Skin epidermis (tissue), 12 donors: ENCODE measurements around the gene POLD4.
A peak's percentile ranks its signal among the peaks of the same experiment; 100 is the strongest.

Experiments used
- H3K27ac ChIP-seq, 21 experiments: fragments of 200-600 bp; sonication (generic) in 11 of 21; one replicate each; pipeline ENCODE4 v1.5.0; 2020; ENCODE audit warnings: mild to moderate bottlenecking in 3 of 21, inconsistent platforms in 2 of 21, moderate library complexity in 2 of 21
- H3K4me3 ChIP-seq, 7 experiments: fragments of 200-600 bp; sonication (generic) in 2 of 7; one replicate each; pipeline ENCODE4 v1.5.0; 2020; ENCODE audit warnings: inconsistent platforms in 2 of 7, mild to moderate bottlenecking in 2 of 7, moderate library complexity in 1 of 7

The POLD4 gene

DNA sequence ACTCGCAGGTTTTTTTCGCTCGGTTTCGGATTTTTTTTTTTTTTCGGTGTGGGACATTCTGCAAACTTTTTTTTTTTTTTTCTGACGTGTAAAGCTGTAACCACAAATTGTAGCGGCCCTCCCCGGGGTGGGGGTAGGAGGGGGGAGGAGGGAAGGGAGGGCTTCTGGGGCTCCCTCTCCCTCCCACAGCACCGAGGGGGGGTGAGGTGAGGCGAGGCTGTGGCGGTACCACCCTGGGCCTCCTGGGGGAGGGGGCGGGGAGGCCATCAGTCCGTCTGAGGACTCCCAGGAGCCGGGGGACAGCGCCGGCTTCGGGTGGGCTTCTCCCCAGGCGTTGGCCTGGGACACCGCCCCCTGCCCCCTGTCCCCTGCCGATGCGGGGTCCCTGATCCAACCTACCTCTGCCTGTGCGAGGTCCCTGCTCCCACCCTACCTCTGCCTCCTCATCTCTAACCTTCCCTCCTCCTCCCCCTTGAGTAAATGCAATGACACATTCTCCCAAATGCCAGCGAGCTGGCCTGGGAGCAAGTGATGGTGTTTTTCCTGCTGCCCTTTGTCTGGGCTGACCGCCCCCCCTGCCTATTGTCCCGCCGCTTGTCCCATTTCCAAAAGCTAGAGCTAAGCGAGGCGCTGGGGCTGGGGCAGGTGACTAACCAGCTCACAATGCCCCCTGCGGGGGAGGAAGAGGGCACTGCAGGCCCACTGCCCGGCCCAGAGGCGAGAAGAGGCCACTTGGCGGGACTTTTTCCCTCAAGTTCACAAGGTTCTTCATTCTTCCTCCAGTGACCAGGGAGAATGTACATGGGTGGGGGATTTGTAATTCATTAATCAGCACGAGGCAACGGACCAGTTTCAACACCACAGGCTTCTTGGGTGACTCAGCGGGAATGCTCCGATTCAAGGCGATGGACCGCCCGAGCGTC, 20.6 kb upstream of the POLD4 start:
- peak overlapping the region; percentile 65 to 91 (median 76) for H3K4me3 ChIP-seq
- peak overlapping the region in 20 of 21 experiments; percentile 81 to 99 (median 94) for H3K27ac ChIP-seq

DNA sequence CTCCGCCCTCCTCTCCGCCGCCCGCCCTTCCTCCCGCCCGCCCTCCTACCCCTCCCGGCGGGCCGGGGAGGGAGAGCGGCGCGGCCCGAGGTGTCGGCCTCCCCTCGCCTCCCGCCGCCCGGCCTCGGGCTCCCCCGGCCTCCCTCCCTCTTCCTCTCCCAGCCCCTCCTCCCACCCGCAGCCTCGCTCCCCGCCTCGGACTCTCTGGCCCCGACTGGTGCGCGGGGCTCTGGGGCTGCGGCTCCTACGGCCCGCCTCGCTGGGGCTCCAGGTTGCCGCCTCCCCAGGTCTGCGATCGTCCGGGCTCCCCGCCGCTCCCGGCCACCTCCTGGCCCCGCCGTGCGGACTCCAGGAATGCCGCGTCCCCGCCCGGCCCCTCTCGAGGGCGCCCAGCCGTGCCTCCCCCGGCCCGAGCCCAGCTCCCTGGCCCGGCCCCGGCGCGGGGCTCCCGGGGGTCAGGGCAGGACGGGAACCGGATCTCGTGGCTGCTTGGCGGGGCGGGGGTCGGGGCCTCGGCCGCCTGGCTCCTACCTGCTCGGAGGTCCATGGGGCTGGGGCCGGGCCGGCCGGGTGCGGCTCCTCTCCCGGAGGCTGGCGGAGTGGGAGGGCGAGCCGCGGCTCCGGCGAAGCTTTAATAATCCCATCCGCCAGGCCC, 19.8 kb upstream of the POLD4 start, which contains the start of gene CLCF1:
Gene CLCF1, minus strand, starts transcription at position 606 of the 655 bp plus-strand sequence. Its CDS starts 59 bp downstream, at position 547.
- Histone ChIP-seq H3K27ac (peak within 1 kb of the TSS; percentile 81 to 99 (median 93)), H3K4me3 (peak within 1 kb of the TSS; percentile 65 to 91 (median 76))

DNA sequence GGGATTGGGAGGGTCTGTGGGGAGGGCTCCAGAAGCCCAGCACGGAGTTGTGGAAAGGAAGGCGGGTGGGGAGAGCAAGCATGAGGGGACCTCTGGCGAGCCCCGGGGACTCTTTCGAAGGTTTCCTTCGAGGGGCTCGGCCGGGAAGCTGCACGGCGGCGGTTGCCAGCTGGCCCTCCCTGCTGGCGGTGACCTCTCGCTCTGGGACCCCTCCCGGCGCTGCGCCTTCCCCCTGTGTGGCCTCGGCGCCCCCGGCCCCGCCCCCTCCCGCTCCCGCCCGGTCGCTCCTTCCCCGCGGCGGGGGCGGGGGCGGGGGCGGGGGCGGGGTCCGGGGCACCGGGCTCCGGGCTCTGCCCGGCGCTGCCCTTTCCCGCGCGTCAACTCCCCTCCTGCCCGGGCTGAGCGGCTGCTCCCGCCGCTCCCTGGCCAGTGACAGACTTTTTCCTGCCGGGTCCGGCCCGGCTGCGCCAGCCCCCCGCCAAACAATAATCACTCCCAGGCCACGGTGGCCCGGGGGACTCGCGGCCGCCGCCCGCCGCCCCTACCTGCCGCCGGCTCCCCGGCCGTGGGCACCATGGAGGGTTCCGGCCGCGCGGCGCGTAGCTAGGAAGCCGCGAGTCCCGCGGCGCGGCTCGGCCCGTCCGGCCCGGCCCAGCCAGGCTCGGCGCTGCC, 19.1 kb upstream of the POLD4 start:
- Histone ChIP-seq H3K4me3 (peak overlapping the region; percentile 65 to 91 (median 76)), H3K27ac (peak overlapping the region; percentile 81 to 99 (median 93))

DNA sequence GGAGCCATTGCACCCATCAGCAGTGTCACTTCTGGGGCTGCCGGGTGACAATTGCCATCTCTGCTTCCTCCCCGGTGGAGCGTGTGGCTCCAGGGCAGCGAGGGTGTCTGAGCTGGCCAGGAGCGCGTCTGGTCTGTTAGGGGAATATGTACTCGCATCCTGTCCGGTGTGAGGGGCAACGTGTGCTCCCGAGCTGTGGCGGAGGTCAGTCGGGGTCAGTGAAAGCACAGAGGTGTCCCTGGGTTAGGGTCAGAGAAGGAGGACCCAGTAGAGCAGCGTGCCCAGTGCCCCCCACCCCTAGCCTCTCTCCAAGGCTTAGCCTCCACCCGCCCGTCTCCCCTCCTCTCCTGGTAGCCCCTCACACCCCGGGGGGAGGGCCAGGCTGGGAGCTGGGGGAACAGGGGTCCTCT, 18.6 kb upstream of the POLD4 start:
- Histone ChIP-seq H3K4me3 (peak overlapping the region; percentile 65 to 91 (median 76)), H3K27ac (peak overlapping the region in 17 of 21 experiments; percentile 81 to 99 (median 93))

DNA sequence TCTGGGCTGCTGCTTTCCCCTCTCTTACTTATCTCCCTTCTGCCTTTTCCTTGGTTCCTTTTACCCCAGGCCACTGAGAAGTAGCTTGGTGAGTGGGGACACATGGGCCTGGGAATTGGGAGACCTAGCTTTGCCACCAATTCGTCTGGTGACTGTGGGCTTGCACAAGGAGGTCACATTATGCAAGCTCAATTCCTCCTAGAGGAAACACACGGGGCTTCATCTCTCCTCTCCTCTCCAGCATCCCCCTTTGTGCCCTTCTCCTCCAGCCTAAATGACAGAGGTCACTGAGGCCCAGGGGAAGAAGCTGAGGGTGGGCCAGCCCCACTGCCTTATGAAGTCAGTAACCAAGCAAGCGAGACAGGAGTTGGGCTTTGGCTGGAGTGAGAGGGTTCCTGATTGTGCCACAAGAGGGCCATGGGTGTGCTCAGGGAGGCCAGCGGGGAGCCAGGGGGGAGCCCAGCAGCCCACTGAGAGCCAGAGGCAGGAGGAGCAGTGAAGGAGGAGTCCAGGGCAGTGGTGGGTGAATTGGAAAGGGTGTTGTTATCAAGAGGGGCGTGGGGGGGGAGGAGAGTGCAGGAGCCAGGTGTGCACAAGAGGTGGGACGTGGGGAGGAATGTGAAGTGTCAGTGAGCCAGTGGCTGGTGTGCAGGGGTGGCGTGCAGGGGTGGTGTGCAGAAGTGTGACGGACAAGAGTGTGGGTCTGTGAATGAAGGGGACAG, 18.0 kb upstream of the POLD4 start:
- Histone ChIP-seq H3K27ac (peak overlapping the region in 12 of 21 experiments; percentile 5 to 99 (median 94)), H3K4me3 (peak overlapping the region in 2 of 7 experiments; percentile 76 to 79)

DNA sequence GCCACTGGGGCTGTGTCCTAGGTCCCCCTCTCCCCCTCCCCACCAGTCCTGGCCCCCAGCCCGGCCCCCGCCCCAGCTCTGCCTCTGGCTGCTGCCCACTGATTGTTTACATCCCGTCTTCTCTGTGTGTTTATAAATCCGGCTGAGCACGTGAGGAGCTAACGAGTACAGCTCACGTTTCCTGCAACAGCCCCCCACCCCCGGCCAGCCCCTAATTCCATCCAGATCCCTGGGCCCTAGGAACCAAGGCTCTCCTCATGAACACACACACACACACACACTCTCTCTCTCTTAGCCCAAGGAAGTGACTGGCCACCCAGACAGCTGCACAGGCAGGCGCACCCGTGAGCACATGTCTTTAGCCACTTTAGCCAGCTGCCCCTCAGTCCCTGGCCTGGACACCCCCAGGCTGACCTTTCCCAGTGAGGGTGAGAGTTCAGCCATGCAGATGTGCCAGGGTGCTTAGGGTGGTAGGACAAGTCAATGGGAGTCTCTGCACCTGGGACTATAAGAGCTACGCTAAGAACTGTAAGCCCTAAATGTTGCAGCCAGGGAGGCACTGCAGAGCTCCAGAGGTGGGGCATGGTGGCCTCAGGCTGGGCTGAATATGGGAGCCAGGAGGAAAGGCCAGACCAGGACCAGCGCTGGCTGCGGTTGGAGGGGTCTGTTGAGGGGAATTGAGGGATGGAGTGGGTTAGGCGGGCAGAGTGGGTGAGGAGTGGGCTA, 17.2 kb upstream of the POLD4 start:
- Histone ChIP-seq H3K4me3 (no peak overlapping the region), H3K27ac (peak overlapping the region in 5 of 21 experiments; percentile 5 to 98 (median 93))

DNA sequence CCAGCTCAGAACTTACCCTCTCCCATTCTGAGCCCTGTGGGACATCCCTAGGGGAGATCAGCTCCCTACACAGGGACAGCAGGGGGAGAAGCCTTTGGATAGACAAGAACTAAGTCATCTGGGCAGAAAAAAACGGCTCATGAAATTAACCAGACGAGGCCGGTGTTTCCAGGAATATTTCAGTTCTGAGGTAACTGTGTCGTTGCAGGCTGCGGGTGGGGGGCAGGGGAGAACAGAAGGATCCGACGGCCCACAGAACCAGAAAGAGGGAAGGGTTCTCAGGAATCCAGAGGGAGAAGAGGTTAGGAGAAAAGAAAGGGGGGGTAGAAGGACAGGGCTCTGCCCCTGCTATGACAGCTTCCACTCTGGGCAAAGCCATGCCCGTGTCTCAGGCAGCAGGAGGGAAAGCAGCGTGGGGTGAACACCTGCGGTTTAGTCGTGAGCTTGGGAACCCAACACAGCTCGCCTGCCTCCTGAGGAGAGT, 16.5 kb upstream of the POLD4 start:
- peak overlapping the region in 3 of 21 experiments; percentile 5 to 96 (median 37) for H3K27ac ChIP-seq
- H3K4me3 ChIP-seq, result no peak overlapping the region

DNA sequence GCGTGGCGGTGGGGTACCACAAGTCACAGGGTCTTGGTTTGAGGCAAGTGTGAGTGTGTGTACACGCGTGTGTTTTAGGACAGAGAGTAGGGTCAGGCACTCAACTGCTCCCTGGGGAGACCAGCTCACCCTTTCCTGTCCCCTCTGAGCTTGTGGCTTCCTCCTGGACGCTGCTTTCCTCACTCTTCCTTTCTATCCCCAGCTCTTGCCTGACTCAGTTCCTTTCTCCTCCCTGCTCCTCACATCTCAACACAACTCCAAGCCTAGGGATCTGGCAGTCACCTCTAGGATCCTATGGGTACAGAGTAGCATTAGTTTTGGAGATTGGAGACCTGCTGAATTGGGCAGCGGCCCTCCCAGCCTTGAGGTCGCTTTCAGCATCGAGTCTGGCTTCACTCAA, 15.9 kb upstream of the POLD4 start:
- no peak overlapping the region for H3K4me3 ChIP-seq
- peak overlapping the region in 2 of 21 experiments; percentile 5 to 96 for H3K27ac ChIP-seq

DNA sequence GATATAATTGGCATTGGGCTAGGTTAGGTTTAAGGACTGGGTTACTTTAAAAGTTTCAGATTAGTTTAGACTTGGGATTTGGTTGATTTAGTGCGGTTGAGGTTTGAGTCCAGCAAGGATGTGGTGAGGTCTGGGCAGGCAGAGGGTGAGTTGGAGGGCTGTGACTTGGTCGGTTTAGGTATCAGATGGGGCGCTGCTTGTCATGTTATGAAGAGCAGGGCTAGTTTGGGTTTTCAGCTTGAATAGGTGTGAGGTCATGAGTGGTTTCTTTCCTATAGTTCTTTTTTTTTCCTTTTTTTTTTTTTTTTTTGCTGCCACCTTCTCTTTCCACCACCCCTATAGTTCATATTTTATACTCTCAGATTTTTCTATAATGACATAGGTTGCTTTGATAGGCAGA, 15.3 kb upstream of the POLD4 start:
- Histone ChIP-seq H3K4me3 (no peak overlapping the region), H3K27ac (peak overlapping the region in 2 of 21 experiments; percentile 59 to 77)

DNA sequence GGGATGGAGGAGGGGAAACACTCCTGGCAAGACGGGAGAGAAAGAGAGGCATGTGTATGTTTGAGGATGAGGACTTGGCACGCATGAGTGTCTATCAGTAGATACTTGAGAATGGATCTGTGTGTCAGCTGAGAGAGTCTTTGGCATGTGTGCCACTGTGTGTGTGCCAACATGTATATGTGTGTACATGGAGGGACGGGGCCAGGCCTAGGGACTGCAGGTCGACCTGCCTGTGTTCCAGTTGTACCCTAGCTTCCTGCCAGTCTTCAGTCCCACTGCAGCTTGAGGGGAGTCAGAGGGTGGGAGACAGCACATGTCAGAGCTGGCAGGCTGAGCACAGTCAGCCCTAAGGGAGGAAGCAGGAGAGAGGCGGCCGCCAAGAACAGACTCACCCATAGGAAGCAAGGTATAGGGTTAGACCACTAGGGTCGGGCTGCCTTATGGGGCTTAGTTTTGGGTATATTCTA, 14.4 kb upstream of the POLD4 start:
- Histone ChIP-seq H3K27ac (peak overlapping the region in 6 of 21 experiments; percentile 1 to 77 (median 60)), H3K4me3 (no peak overlapping the region)

DNA sequence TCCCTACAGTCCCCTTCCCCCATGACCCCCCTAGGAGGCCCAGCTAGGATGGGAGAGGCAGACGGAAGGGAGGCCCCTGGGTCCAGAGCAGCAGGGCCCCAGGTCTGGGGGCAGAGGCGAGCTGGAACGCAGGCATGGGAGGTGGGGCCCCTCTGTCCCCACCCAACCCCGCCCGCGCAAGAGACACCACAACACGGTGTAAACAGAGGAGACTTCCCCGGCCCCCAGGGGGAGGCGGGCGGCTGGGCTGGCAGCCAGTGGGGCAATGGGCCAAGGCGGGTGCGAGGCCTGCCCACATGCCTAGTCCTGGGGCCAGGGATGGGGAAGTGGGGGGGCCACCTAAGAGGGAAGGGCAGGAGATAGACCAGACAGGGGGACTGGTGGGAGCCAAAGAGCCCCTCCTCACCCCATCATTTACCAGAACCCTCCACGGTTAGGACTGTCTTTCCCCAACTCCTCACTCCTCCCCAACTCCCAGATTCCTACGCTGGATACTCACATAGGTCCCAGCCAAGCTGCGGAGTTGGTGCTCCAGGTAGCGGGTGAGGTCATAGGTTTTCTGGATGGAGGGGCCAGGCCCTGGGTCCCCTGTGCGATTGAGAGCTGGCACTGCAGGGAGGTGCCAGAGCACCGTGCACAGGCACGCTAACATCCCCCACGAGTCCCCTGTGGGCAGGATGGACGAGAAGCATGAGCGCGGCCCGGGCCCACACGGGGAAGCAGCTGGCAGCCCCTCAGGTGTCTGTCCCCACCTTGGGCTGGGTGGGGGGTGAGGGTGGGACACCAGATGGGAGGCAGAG, 13.8 kb upstream of the POLD4 start:
- peak overlapping the region in 12 of 21 experiments; percentile 9 to 77 (median 41) for H3K27ac ChIP-seq

DNA sequence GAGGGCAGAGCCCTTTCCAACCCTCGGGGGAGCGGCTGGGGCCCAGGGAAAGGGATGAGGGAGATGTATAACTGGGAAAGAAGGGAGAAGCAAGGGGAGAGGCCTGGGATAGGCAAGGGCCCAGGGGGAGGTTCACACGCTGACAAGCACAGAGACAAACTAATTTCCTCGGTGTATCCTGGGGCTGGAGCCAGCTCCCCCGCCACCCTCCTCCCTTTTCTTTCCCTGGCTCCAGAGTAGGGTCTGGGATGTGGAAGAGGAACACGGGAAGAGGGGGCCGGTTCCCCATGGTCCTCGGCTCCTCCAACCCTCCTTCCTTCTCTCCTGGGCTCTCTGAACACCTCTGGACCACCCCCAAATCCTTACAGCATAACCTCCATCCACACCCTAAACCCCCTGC, 13.2 kb upstream of the POLD4 start:
- H3K27ac ChIP-seq, result peak overlapping the region in 12 of 21 experiments; percentile 9 to 77 (median 41)
- no peak overlapping the region for H3K4me3 ChIP-seq

More for the DNA sequence above, 13.8 kb upstream of the POLD4 start:
- no peak overlapping the region for H3K4me3 ChIP-seq

DNA sequence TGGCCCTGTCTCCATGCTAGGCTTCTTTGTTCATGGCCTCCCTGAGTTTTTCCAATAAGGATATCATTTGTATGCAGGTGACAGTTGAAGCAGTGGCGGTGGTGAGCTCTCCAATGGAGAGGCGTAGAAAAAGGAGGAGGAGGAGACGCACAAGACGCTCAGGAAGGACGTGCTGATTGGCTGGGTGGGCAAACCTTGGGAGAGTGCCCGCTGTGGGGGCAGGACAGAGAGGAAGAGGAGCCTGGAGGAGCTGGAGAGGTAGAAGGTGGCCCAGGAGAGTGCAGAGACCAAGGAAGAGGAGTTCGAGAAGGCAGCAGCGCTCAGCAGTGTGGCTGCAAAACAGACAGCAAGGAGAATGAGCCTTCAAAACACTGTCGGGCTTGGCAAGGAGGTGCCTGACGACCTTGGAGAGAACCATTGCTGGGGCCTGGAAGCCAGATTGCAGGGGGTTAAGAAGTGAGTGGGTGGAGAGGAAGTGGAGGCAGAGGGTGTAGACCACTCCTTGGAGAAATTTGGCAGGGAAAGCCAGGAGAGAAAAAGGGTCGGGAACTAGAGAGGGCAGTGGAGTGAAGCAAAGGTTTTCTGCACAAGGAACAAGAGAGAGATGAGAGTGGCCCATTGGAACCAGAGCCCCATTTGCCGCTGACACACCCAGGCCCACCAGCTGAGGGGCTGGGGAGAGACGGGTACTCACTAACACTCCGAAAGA, 12.5 kb upstream of the POLD4 start:
- Histone ChIP-seq H3K4me3 (no peak overlapping the region), H3K27ac (peak overlapping the region in 9 of 21 experiments; percentile 9 to 77 (median 48))

DNA sequence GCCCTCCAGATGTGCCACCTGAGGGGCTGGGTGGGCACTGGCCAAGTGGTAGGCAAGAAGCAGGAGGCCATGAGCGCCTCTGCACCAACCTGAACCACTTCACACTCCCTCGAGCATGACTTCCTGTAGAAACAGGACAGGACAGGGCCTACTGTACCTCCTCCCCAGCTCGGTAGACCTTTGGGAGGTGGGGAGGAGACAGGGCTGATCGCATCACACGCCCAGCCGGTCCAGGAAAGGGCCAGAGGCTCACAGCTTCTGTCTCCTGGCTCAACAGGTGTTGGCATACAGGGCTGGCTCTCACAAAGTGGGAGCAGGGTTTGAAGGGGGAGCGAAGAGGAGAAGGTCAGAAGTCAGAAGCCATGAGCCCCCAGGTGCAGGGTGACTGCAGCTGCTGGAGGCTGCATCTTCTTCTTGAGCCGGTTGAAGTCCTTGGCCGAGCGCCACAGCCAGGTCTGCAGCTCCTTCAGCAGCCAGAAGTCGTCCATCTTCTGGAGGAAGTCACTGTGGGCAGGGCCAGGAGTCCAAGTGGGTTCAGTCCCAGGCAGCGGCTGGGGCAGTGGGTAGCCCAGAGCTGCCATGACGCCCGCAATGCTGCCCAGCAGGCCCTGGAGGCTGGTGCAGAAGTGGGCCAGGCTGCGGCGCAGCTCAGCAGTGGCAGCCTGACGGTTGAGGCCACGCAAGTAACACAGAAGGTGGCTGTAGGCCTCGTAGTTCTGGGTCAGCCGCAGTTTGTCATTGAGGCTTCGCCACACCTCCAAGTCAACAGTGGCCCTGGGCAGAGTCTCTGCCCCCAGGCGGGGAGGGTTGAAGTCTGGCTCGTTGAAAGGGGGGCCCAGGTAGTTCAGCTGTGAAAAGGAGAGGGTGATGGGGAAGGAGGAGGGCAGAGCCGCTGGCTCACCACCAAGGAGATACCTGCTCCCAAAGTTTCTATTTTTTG, 11.7 kb upstream of the POLD4 start:
- H3K27ac ChIP-seq, result peak overlapping the region in 3 of 21 experiments; percentile 9 to 31 (median 11)

DNA sequence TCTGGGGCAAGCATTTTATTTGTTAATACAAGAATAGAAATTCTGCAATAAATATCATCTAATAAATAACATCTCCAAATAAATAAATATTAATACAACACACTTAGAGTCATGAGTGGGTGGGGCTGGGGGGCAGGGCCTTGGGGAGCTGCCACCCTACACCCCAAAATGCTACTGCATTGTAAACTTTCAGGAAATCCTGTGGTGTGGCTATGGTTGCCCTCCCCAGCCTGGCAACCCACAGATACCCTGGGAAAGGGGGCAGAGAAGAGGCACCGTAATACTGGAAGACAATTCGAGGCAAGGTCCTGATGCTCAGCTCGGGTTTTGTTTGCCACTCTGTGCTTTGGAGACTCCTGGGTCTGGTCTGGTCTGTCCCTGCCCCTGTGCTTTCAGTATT, 10.8 kb upstream of the POLD4 start:
- H3K27ac ChIP-seq, result peak overlapping the region in 2 of 21 experiments; percentile 11 to 31
- no peak overlapping the region for H3K4me3 ChIP-seq

More for the DNA sequence above, 11.7 kb upstream of the POLD4 start:
- H3K4me3 ChIP-seq, result no peak overlapping the region
